Neutrophil (primary cell): ENCODE results near the gene ARFGAP3.

Experiments
- H3K27ac ChIP-seq: fragments of 200-600 bp; sonication (generic); 2 replicates; pipeline ENCODE4 v1.5.1; 2016; ENCODE audit warnings: mild to moderate bottlenecking, moderate library complexity
- H3K27me3 ChIP-seq: fragments of 200-600 bp; sonication (generic); 2 replicates; pipeline ENCODE4 v1.6.0; 2016; ENCODE audit warnings: mild to moderate bottlenecking
- H3K36me3 ChIP-seq: fragments of 200-600 bp; sonication (generic); 2 replicates; pipeline ENCODE4 v1.5.1; 2017
- H3K4me1 ChIP-seq, 2 experiments: fragments of 200-600 bp in 1 of 2; sonication (generic) in 1 of 2; 1 replicate in 1 of 2; 2 replicates in 1 of 2; pipeline versions ENCODE4 v1.5.1 to v1.6.1; 2013 to 2016; ENCODE audit warnings: low read depth in 1 of 2, low read length in 1 of 2, mild to moderate bottlenecking in 1 of 2, moderate library complexity in 1 of 2; ENCODE audit not compliant: control insufficient read depth in 1 of 2, insufficient read depth in 1 of 2
- H3K4me3 ChIP-seq, 2 experiments: fragments of 200-600 bp in 1 of 2; sonication (generic) in 1 of 2; 1 replicate in 1 of 2; 2 replicates in 1 of 2; pipeline ENCODE4 v1.5.1; 2013 to 2016; ENCODE audit warnings: low read depth in 1 of 2, low read length in 1 of 2, mild to moderate bottlenecking in 1 of 2, moderate library complexity in 1 of 2
- H3K9me3 ChIP-seq: fragments of 200-600 bp; sonication (generic); 2 replicates; pipeline ENCODE4 v1.5.1; 2016
- TF ChIP-seq, protein P1 (sequence below): fragments of 200-600 bp; sonication (generic); IDR thresholded peaks from 2 replicates; pipeline ENCODE4 v1.5.1; 2016; ENCODE audit warnings: antibody characterized with exemption

ARFGAP3 gene

DNA sequence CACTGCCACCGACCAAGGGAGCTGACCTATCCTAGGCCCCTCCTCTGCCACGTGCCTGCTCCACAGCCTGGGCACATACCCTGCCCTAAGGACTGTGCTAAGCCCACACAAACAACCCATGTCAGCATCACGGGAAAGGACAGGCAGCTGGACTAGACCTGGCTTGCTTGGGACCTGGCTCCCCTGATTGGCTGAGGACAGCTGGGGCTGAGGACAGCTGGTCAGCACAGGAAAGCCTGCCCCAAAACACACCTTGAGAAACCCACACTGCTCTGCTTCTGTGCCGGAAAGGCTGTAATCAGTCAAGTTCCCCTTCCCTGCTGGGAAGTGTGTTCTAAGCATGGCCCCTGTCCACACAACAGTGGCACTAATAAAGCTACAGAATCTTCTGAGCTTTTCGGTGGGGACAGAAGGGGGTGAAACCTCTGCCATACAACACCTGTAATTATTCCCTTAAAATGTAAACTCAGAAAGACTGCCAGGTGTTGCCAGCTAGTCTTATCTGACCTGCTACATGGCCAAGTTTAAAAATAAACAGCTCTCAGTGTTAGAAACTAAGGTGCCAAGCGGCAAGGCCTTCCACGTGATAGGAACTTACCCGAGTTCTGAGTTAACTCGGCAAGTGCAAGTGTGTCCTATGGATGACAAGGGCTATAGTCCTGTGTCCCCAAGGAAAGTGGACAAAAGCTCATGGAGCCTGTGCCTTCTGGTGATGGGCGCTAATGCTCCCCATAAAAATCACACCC, 35.7 kb upstream of the ARFGAP3 start:
- Histone ChIP-seq H3K27ac (peak overlapping the region; percentile 90), H3K4me1 (peaks cover 99 to 100% of the 10 kb centered on the region in 2 experiments), H3K27me3 (no peaks in the 10 kb centered on the region), H3K4me3 (peak overlapping the region; percentile 47 to 51), H3K9me3 (no peaks in the 10 kb centered on the region), H3K36me3 (peaks cover 22% of the 10 kb centered on the region)
- TF ChIP-seq, protein P1, sequence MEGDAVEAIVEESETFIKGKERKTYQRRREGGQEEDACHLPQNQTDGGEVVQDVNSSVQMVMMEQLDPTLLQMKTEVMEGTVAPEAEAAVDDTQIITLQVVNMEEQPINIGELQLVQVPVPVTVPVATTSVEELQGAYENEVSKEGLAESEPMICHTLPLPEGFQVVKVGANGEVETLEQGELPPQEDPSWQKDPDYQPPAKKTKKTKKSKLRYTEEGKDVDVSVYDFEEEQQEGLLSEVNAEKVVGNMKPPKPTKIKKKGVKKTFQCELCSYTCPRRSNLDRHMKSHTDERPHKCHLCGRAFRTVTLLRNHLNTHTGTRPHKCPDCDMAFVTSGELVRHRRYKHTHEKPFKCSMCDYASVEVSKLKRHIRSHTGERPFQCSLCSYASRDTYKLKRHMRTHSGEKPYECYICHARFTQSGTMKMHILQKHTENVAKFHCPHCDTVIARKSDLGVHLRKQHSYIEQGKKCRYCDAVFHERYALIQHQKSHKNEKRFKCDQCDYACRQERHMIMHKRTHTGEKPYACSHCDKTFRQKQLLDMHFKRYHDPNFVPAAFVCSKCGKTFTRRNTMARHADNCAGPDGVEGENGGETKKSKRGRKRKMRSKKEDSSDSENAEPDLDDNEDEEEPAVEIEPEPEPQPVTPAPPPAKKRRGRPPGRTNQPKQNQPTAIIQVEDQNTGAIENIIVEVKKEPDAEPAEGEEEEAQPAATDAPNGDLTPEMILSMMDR, result no peak

DNA sequence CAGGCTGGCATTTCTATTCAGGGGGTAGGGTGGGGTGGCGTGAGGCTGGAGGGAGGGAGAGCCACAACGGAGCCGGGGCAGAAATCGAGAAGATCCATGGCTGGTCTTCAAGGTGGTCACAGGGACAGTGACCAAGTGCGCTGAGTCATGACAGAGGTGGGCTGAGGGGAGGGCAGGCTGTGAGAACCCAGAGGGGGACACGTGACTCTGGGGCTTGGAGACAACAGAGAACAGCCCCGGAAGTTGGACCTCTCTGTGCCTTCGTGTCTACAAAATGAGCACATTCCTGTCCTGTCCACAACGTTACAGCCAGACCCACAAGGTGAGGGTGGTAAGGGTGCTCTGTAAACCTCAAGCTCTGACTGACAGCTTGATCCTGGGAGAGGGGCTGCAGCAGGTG, 35.1 kb upstream of the ARFGAP3 start:
- H3K4me3 ChIP-seq, result peak overlapping the region; percentile 47 to 51
- peaks cover 28% of the 10 kb centered on the region for H3K36me3 ChIP-seq
- no peaks in the 10 kb centered on the region for H3K27me3 ChIP-seq
- TF ChIP-seq, protein P1, result no peak
- peak overlapping the region; percentile 90 for H3K27ac ChIP-seq
- H3K4me1 ChIP-seq, result peaks cover 98 to 100% of the 10 kb centered on the region in 2 experiments
- no peaks in the 10 kb centered on the region for H3K9me3 ChIP-seq

DNA sequence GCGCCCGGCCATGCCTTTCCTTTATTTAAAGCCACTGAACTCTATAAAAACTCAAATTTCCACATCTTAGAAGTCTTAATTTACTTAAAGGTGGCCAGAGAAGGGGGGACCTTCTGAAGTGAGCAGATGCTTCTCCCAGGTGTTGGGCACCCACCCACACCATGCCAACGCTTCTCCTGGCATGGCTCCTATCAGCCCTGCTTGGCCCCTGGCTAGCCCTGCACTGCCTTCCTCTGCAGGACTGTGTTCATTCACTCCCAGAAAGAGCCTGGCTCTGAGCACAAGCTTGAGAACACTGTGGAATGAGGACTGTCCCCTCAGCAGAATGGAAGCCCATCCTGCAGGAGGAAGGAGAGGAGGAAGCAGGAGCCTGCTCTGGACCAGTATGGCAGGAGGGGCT, 34.6 kb upstream of the ARFGAP3 start:
- H3K4me1 ChIP-seq, result peaks cover 93 to 98% of the 10 kb centered on the region in 2 experiments
- no peaks in the 10 kb centered on the region for H3K9me3 ChIP-seq
- TF ChIP-seq, protein P1, result no peak
- H3K27ac ChIP-seq, result peak overlapping the region; percentile 90
- H3K36me3 ChIP-seq, result peaks cover 33% of the 10 kb centered on the region
- peak overlapping the region; percentile 47 to 51 for H3K4me3 ChIP-seq
- H3K27me3 ChIP-seq, result no peaks in the 10 kb centered on the region

DNA sequence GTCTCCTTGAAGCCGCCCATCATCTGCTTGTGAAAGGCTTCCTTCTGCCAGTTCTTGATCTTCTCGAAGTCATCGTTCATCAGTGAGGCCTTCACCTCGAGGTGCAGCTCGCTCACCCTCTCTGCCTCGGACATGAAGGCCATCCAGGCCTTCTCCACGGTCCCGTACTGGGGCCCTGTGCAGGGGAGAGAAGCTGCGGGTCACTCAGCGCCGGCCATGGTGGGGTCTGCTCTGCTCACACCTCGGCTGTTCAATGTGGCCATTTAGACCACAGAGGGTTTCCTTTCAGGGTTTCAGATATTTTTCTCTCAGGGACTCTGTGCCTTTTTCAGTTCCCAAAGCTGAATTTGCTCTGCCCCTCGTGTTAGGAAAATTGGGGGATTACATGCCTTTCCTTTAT, 33.9 kb upstream of the ARFGAP3 start:
- H3K9me3 ChIP-seq, result no peaks in the 10 kb centered on the region
- no peaks in the 10 kb centered on the region for H3K27me3 ChIP-seq
- H3K27ac ChIP-seq, result peak overlapping the region; percentile 90
- peak overlapping the region; percentile 51 to 61 for H3K4me3 ChIP-seq
- peaks cover 40% of the 10 kb centered on the region for H3K36me3 ChIP-seq
- peaks cover 87 to 91% of the 10 kb centered on the region in 2 experiments for H3K4me1 ChIP-seq
- TF ChIP-seq, protein P1, result no peak

DNA sequence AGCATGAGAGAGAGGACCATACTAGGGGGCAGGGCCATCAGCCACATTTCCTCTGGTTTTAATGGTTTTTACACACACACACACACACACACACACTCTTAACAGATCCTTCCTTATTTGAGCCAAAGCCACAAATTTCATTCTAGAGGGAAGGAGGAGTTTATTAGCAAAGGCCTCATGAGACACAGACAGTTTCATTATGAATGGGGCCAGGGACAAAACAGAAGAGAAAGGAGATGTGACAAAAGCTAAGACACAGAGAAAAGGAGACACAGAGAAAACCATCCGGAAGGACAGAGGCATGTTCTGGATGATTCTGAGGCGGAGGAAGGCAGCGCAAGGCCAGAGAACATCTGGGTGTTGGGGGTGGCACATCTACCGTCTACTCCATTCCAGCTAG, 32.2 kb upstream of the ARFGAP3 start:
- TF ChIP-seq, protein P1, result no peak
- no peaks in the 10 kb centered on the region for H3K9me3 ChIP-seq
- H3K4me3 ChIP-seq, result peak overlapping the region; percentile 51 to 61
- H3K4me1 ChIP-seq, result peaks cover 70 to 74% of the 10 kb centered on the region in 2 experiments
- peak overlapping the region; percentile 90 for H3K27ac ChIP-seq
- H3K27me3 ChIP-seq, result no peaks in the 10 kb centered on the region
- H3K36me3 ChIP-seq, result peaks cover 57% of the 10 kb centered on the region
